Prostate gland (tissue), 2 donors: Measurements from ENCODE around the gene ASB3.

ENCODE experiments used
- CTCF ChIP-seq, 4 experiments: fragments of 200-600 bp in 2 of 4; fragments of 450-650 bp in 2 of 4; sonication (generic) in 2 of 4; IDR thresholded peaks; 1 replicate in 3 of 4; 2 replicates in 1 of 4; pipeline ENCODE4 v1.5.1; 2016 to 2019; ENCODE audit warnings: antibody characterized with exemption in 4 of 4, mild to moderate bottlenecking in 2 of 4, moderate library complexity in 2 of 4
- POLR2AphosphoS5 ChIP-seq: sonication (generic); formaldehyde crosslinking; IDR thresholded peaks from one replicate; pipeline ENCODE4 v1.6.1; 2017; ENCODE audit warnings: antibody characterized with exemption

- no peak for TF ChIP-seq CTCF (IDR thresholded peaks at IDR 0.05)
- TF ChIP-seq POLR2AphosphoS5 = no peak
Observed at GRCh38 chr2:53632126-53632460, 154.7 kb downstream of the ASB3 start.
